ENCODE results near the gene TOM1.

The TOM1 gene

DNA sequence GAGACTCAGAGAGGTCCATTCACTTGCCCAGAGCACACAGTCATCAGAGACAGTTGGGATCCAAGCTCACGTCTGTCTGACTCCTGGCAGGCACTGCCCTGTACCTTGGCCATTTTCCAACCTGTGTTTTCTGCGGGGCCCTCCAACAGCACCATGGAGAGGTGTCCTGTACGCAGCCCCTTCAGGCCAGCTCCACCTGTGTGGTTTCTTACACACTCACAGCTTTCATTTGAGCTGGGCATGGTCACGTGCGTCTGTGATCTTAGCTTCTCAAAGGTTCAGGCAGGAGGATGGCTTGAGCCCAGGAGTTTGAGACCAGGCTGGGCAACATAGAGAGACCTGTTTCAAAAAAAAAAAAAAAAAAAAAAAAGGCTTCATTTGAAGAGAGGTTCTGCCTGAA, 24.4 kb downstream of the TOM1 start:
- DNase-seq (ENCODE audit: low spot score), result no peak

DNA sequence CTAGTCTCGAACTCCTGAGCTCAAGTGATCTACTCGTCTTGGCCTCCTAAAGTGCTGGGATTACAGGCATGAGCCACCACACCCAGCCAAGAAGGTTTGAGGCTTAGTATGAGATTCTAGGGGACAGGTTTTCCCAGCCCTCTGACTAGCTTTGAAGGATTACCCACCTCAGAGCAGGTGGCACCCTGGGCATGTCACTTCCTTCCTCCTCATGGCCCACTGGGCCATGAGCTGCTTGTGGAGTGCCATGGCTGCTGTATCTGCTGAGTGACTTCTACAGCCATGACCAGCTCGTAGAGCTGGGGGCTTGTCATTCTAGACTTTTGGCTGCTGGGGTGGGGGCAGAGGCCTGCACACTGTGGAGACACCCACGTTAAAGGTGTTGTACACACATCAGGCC, 25.1 kb downstream of the TOM1 start:
- DNase-seq (ENCODE audit: low spot score), result no peak

DNA sequence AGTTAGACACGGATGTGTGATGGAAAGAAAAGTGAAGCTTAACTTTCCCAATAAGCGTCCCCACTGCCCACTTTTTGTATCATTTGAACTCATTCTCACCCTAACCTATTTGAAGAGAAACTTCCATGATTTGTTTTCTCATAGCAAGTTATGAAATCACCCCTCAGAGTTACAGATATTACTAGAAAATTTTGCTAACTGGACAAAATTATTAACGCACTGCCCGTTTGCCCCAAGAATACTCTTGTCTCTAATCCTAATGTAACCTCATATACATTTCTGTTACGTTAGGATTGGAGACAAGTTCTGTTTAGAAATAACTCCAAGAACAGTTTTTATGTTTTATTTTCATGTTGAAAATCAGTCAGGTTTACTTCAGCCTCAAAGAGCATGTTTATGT, 25.5 kb downstream of the TOM1 start:
- DNase-seq (ENCODE audit: low spot score), result no peak

DNA sequence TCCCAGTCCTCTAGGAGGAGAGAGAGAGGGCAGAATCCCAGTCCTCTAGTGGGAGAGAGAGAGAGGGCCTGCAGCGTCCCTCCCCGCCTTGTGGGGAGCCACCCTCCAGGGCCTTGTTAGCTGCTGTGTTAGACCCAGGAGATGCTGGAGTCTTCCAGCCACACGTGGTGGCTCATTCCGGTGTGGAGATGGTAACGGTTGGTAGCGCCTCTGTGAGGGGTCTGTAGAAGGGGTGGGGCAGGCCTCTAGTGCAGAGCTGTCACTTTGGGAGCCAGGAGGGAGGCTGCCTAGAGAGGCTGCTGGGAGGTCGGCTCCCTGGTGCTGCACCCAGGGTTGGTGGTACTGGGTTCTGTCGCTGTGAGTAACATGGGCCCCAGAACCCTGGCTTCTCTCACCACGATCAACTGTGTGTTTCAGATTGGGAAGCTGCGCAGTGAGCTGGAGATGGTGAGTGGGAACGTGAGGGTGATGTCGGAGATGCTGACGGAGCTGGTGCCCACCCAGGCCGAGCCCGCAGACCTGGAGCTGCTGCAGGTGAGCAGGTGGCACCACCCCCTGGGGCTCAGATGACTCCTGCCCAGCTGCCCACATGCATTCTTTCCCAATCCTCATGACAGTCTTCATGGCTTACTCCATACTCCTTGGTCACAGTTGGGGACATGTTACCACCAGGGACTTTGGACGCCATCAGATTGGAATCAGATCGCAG, 27.3 kb downstream of the TOM1 start:
- DNase-seq (ENCODE audit: low spot score), result no peak

DNA sequence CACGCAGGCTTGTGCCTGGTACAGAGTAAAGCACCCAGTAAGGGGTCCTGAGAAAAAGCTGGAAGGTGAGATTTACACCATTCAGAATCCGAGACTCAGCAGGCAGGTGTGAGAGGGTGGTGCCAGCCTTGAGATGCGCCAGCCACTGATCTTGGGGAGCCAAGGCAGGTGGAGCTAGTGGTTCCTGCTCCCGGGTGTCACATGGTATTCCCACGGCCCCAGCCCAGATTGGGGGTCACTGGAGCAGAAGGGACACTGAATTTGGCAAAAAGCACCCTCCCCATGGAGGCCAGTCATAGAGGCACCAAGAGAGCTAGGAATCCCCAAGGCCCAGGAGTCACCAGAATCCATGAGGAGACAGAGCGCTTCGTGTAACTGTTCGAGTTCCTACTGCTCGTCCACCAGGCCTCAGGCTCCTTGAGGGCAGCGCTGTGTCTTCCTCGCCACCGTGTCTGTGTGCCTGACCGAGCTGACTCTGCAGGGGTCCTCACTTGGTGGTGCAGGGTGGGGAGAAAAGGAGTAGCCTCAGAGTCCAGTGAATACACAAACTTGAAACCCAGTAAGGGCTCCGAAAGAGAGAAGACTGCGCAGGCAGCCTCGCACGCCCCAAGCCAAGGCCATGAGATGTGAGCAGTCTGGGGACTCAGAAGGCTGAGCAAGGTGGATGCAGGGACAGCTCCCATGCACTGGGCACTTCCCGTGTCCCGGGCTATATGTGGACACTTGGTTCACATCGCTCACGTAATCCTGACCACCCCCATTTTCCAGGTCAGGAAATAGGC, 28.2 kb downstream of the TOM1 start:
- DNase-seq (ENCODE audit: low spot score), result no peak

GRCh38 chr22:35328472-35328885, 28.8 kb downstream of the TOM1 start:
- no peak for DNase-seq (ENCODE audit: low spot score)

DNA sequence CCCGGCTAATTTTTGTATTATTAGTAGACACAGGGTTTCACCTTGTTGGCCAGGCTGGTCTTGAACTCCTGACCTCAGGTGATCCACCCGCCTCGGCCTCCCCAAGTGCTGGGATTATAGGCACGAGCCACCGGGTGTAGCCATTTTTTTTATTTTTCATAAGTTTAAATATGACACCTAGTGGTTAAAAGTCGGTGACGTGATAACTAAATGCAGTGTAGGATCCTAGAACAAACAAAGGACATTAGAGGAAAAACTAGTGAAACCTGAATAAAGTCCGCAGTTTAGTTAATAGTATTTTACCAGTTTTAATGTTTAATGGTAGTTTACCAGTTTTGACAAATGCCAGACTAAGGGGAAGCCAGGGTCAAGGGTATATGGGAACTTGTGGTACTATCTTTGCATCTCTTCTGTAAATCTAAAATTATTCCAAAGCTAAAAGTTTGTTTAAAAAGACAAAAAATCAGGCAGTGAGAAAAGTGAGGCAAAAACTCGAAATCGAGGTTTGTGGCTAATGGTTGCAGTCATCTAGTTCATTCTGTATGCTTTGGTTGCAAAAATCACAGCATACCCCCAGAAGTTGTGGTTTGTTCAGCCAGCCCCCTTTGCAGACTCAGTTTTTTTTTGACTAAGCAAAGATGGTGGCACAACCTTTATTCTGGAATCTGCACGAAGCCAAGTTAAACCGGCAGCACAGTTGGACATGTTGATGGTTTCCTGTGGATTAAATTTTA, 29.6 kb downstream of the TOM1 start:
- no peak for DNase-seq (ENCODE audit: low spot score)

DNA sequence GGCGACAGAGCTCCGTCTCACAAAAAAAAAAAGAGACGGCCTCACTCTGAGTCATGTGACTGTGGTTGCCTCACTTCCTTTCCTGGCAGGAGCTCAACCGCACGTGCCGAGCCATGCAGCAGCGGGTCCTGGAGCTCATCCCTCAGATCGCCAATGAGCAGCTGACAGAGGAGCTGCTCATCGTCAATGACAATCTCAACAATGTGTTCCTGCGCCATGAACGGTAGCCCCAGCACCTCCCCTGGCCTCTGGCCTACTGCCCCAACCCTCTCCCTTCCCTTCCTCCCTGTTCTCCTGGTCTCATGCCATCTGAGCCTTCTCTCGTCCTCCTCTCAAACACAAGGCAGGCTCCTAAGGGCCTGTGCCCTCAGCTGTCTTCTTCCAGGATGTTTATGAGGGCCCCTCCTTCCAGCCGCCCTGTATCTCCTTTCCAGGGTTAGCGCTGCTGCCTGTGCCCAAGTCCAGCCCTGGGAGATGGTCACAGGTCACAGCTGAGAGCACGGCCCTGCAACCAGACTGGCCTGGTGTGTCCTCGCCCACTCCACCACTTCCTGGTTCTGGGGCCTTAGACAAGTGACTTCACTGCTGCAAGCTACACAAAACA, 30.7 kb downstream of the TOM1 start:
- no peak for DNase-seq (ENCODE audit: low spot score)

- no peak for DNase-seq (ENCODE audit: low spot score)
Observed at GRCh38 chr22:35332278-35332677, 32.6 kb downstream of the TOM1 start.

- no peak for DNase-seq (ENCODE audit: low spot score)
Observed at GRCh38 chr22:35333220-35333619, 33.5 kb downstream of the TOM1 start.

GRCh38 chr22:35334004-35334403, 34.3 kb downstream of the TOM1 start:
- DNase-seq (ENCODE audit: low spot score), result no peak

DNA sequence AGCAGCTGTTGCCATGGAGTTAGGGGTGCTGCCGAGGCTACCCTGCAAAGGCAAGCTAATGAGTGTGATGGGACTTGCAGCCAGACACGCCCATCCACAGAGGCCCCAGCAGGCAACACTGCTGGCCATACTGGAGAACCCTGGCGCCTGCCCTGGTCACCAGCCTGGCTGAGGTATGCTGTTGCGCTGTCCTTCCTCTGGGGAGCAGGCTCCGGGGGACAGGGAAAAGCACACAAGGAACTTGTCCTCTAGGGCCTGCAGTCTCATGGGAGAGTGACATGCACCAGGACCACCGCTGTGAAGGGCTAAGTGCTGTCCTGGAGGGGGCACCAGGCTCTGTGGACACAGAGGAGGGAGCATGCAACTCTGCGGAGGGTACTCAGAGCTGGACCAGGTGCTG, 35.8 kb downstream of the TOM1 start:
- no peak for DNase-seq (ENCODE audit: low spot score)

- DNase-seq (ENCODE audit: low spot score), result no peak
Observed at GRCh38 chr22:35335936-35336781, 36.5 kb downstream of the TOM1 start.

DNA sequence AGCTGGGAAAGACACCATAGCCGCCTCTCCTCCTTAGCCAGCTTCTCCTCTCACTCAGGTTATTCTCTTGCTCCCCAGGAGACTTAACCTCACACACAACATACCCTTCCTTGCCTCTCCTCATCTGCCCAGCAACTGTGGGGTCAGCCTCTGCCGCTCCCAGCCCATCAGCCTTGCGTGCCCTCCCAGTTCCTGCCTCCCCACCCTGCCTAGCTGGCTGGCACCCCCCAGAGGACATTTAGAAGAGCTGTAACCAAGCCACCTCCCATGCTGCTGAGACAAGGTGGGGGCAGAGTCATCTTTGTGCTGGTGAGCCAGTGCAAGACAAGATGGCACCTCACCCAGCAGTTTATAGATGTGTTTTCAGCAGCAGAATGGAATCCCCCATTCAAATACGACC, 38.2 kb downstream of the TOM1 start:
- no peak for DNase-seq (ENCODE audit: low spot score)

DNA sequence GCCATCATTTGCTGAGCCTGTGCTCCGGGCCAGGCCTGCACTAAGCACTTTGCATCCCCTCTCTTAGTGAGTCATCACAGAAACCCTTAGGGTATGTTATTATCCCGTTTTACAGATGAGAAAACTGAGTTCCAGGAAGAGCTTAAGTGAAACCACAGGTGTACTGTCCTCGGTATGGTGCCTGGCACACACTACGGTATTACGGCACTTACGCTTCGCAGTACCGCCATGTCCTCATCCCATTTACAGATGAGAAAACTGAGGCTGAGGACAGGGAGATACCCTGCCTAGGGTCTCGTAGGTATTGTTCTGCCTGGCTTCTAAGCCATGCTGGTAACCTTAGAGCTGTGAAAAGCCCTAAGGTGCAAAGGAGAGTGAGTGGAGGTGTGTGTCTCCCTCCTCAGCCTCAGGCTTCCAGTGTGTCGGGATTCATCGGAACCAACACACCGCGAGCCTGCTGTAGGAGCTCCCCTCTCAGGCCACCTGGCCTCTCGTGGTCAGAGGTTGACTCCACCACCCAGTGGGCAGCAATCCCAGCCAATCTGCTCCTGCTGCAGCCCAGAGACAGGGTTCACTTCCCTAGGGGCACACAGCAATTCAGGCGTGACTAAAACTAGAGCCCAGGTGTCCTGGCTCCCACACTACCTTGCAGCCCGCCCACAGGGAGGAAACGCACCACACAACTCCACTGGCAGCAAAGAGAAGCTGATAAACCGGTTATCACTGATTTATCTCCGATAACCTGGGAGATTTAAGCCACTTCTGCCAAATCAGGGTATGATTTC, 41.6 kb downstream of the TOM1 start:
- DNase-seq (ENCODE audit: low spot score), result no peak

- no peak for DNase-seq (ENCODE audit: low spot score)
Observed at GRCh38 chr22:35342390-35342789, 42.7 kb downstream of the TOM1 start.

- DNase-seq (ENCODE audit: low spot score), result no peak
Observed at GRCh38 chr22:35343664-35344550, 44.2 kb downstream of the TOM1 start.

- no peak for DNase-seq (ENCODE audit: low spot score)
Observed at GRCh38 chr22:35344956-35345690, 45.4 kb downstream of the TOM1 start.
